Gastrocnemius medialis (tissue), 4 donors: ENCODE results near the gene SRPK3. TPM values are rescaled to one million over a fixed set of nuclear protein-coding genes. Genes with fewer than 3 reads are reported as not detected.

ENCODE experiments used
- ATAC-seq, 2 donors: fragments of 150-250 bp; one replicate each; pipeline ENCODE4 v1.9.1; 2016
- DNase-seq, 2 donors: peaks; one replicate each; pipeline ENCODE4 v3.0.0-alpha.2; 2019
- H3K27ac ChIP-seq, 4 donors: fragments of 200-600 bp; sonication (generic); 1 replicate in 1 of 4; 2 replicates in 3 of 4; pipeline ENCODE4 v1.5.1; 2016 to 2018; ENCODE audit warnings: mild to moderate bottlenecking in 2 of 4, moderate library complexity in 1 of 4
- H3K27me3 ChIP-seq, 3 donors: fragments of 200-600 bp; sonication (generic) in 2 of 3; 1 replicate in 1 of 3; 2 replicates in 2 of 3; pipeline versions ENCODE4 v1.5.1 to v1.6.0; 2016 to 2019; ENCODE audit warnings: mild to moderate bottlenecking in 1 of 3, moderate library complexity in 1 of 3
- H3K36me3 ChIP-seq, 2 donors: fragments of 200-600 bp; sonication (generic) in 1 of 2; one replicate each; pipeline ENCODE4 v1.5.1; 2017 to 2018
- H3K4me1 ChIP-seq, 2 donors: fragments of 200-600 bp; sonication (generic) in 1 of 2; one replicate each; pipeline ENCODE4 v1.5.1; 2016 to 2017; ENCODE audit warnings: mild to moderate bottlenecking in 2 of 2
- H3K4me3 ChIP-seq, 4 donors: fragments of 200-600 bp; sonication (generic) in 3 of 4; 1 replicate in 1 of 4; 2 replicates in 3 of 4; pipeline ENCODE4 v1.5.1; 2016 to 2019; ENCODE audit warnings: mild to moderate bottlenecking in 2 of 4
- H3K9me3 ChIP-seq, 3 donors: fragments of 200-600 bp; sonication (generic) in 2 of 3; 1 replicate in 1 of 3; 2 replicates in 2 of 3; pipeline ENCODE4 v1.5.1; 2016 to 2019
- POLR2A ChIP-seq, 2 donors: fragments of 450-650 bp; IDR thresholded peaks; one replicate each; pipeline ENCODE4 v1.6.1; 2017; ENCODE audit warnings: antibody characterized with exemption in 2 of 2, mild to moderate bottlenecking in 2 of 2, moderate library complexity in 2 of 2
- in situ Hi-C, 4 donors: fragments of 200-750 bp; cut with MboI; loops; one replicate each; pipeline versions ENCODE4 v1.15.0 to v1.8.0; 2017; ENCODE audit warnings: low sequenced_read_pairs in 4 of 4
- intact Hi-C: fragments of 100-400 bp; cut with DNase I; formaldehyde crosslinking; loops from one replicate; pipeline ENCODE4 v1.15.1; 2023; ENCODE audit warnings: low total_unique reads
- total RNA-seq, 4 donors: library from RNA; depleted of rRNA; stranded (reverse); fragments of >200 nt; gene quantifications; one replicate each; pipeline versions ENCODE4 v1.1.0 to v1.2.3, GENCODE V29; 2016
- TF ChIP-seq, protein P1 (sequence below), 5 experiments: fragments of 450-650 bp in 3 of 5; fragments of 200-600 bp in 2 of 5; sonication (generic) in 2 of 5; IDR thresholded peaks in 4 of 5; conservative IDR thresholded peaks in 1 of 5; 1 replicate in 4 of 5; 2 replicates in 1 of 5; pipeline ENCODE4 v1.5.1; 2016 to 2019; ENCODE audit warnings: antibody characterized with exemption in 5 of 5, mild to moderate bottlenecking in 3 of 5, moderate library complexity in 3 of 5

SRPK3 gene
- total RNA-seq, 4 donors from 2014 or later, result 30.3 to 39.9 (median 33.8) TPM

DNA sequence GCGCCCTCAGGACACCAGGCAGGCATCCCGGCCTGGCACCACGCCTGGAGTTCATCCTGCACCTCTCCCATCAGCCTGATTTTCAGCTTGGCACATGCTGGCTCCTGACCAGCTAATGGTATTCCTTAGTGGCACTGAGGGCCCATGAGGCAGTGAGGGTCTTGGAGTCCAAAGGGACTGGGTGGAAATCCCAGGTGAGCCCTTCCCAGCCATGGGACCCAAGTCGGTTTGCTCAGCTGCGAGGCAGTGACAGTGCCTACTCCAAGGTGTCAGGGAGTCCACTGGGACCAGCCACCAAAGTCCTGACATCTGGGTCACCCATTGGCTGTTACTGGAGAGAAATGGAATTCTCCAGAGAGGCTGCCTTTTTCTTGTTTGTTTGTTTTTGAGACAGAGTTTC is 18.5 kb downstream of the SRPK3 start:
- H3K27me3 ChIP-seq, result no peaks in the 10 kb centered on the region
- H3K36me3 ChIP-seq, result peaks cover 0 to 11% of the 10 kb centered on the region in 2 donors
- in situ Hi-C loops, result loop anchor here in 3 of 4 donors (25.0 kb wide), 2 partner anchors 138 to 163 kb away; partner anchors contain the start of genes HCFC1 (in 2 of the 3), TMEM187 (in 2 of the 3), ARHGAP4 (in 1 of the 3) and NAA10 (in 1 of the 3)
- H3K9me3 ChIP-seq, result no peaks in the 10 kb centered on the region
- DNase-seq (no peak), ATAC-seq (no peak)
- no peak overlapping the region for H3K4me3 ChIP-seq
- H3K27ac ChIP-seq, result no peak overlapping the region
- TF ChIP-seq, protein P1, sequence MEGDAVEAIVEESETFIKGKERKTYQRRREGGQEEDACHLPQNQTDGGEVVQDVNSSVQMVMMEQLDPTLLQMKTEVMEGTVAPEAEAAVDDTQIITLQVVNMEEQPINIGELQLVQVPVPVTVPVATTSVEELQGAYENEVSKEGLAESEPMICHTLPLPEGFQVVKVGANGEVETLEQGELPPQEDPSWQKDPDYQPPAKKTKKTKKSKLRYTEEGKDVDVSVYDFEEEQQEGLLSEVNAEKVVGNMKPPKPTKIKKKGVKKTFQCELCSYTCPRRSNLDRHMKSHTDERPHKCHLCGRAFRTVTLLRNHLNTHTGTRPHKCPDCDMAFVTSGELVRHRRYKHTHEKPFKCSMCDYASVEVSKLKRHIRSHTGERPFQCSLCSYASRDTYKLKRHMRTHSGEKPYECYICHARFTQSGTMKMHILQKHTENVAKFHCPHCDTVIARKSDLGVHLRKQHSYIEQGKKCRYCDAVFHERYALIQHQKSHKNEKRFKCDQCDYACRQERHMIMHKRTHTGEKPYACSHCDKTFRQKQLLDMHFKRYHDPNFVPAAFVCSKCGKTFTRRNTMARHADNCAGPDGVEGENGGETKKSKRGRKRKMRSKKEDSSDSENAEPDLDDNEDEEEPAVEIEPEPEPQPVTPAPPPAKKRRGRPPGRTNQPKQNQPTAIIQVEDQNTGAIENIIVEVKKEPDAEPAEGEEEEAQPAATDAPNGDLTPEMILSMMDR (IDR thresholded peaks at IDR 0.05 in 4 of 5, conservative IDR thresholded peaks at IDR 0.05 in 1 of 5), result no peak
- intact Hi-C loops, result loop anchor here (10.0 kb wide), 2 partner anchors 115 to 575 kb away; partner anchors contain the start of genes EMD, FLNA and SLC6A8
- H3K4me1 ChIP-seq, result no peaks in the 10 kb centered on the region

- peak overlapping the region in 2 of 4 donors; percentile 2 to 43 for H3K27ac ChIP-seq
Measured at GRCh38 chrX:153800177-153800722, 19.4 kb downstream of the SRPK3 start.

DNA sequence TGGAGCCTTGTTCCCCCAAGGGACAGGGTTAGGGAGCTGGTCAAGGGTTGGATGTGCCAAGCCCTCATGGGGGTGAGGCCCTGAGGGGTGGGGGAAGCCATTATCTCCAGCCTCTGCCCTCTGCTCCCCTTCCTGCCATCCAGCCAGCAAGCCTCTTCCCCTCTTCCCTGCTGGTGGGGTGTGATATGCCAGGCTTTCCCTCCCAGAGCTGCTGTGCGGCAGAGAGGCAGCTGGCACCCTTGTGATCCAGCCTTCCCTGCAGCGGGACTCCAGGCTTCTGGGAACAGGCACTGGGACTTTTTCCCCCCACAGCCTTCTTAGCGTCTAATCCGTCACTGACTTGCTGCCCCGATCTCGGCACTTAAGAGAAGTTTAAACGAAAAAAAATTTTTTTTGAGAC is 19.9 kb downstream of the SRPK3 start:
- in situ Hi-C loops, result no loop called here
- H3K27me3 ChIP-seq, result no peaks in the 10 kb centered on the region
- DNase-seq, result no peak
- TF ChIP-seq POLR2A (IDR thresholded peaks at IDR 0.05), result no peak
- TF ChIP-seq, protein P1 (IDR thresholded peaks at IDR 0.05 in 4 of 5, conservative IDR thresholded peaks at IDR 0.05 in 1 of 5), result no peak
- no peak overlapping the region for H3K4me3 ChIP-seq
- intact Hi-C loops, result no loop called here
- peak overlapping the region in 1 of 4 donors; percentile 43 for H3K27ac ChIP-seq
- peaks cover 0 to 11% of the 10 kb centered on the region in 2 donors for H3K36me3 ChIP-seq
- H3K9me3 ChIP-seq, result no peaks in the 10 kb centered on the region
- no peak for ATAC-seq
- H3K4me1 ChIP-seq, result no peaks in the 10 kb centered on the region

More at GRCh38 chrX:153800177-153800722, 19.4 kb downstream of the SRPK3 start:
- in situ Hi-C loops (no loop called here), intact Hi-C loops (no loop called here)
- TF ChIP-seq POLR2A (IDR thresholded peaks at IDR 0.05), result no peak
- TF ChIP-seq, protein P1 (IDR thresholded peaks at IDR 0.05 in 4 of 5, conservative IDR thresholded peaks at IDR 0.05 in 1 of 5), result no peak
- Histone ChIP-seq H3K9me3 (no peaks in the 10 kb centered on the region), H3K27me3 (no peaks in the 10 kb centered on the region), H3K4me1 (no peaks in the 10 kb centered on the region), H3K4me3 (no peak overlapping the region), H3K36me3 (peaks cover 0 to 11% of the 10 kb centered on the region in 2 donors)
- peak in 1 of 2 donors; percentile 41 for ATAC-seq
- no peak for DNase-seq

DNA sequence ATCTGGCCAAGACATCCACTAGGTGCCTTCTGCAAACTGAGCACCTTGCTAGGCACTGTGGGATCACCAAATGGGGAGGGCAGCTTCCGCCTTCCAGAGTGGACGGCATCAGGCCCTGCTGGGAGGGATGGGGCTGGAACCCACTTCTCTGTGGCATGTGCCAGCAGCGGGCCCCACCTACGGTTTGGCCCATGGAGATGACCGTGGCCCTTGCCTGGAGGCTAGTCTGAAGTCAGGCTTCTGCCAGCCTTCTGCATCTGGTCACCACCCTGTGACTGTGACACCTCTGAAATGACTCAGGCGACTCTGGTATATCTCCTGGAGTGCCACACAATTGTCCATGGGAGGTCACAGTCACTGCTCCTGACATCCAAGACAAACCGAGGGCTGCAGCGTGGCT is 20.8 kb downstream of the SRPK3 start:
- H3K4me1 ChIP-seq, result no peaks in the 10 kb centered on the region
- no peaks in the 10 kb centered on the region for H3K9me3 ChIP-seq
- H3K27ac ChIP-seq, result no peak overlapping the region
- TF ChIP-seq, protein P1 (IDR thresholded peaks at IDR 0.05 in 4 of 5, conservative IDR thresholded peaks at IDR 0.05 in 1 of 5), result no peak
- H3K36me3 ChIP-seq, result peaks cover 0 to 11% of the 10 kb centered on the region in 2 donors
- in situ Hi-C loops, result no loop called here
- no peaks in the 10 kb centered on the region for H3K27me3 ChIP-seq
- DNase-seq (no peak), ATAC-seq (no peak)
- intact Hi-C loops, result no loop called here
- H3K4me3 ChIP-seq, result no peak overlapping the region
